Measurements from ENCODE around the gene CSRNP3.

GRCh38 chr2:165623161-165623560 is 153.7 kb downstream of the CSRNP3 start:
- TF ChIP-seq CTCF (IDR thresholded peaks at IDR 0.05) (no peak), POLR2A (IDR thresholded peaks at IDR 0.05) (no peak)
